OCI-LY7 (cell line): ENCODE data around the gene DBI.

Experiments used
- CTCF ChIP-seq: fragments of 200-600 bp; sonication (generic); conservative IDR thresholded peaks from 2 replicates; pipeline ENCODE4 v1.5.1; 2014; ENCODE audit warnings: mild to moderate bottlenecking, antibody characterized with exemption, low read length, moderate library complexity, mixed read lengths
- EZH2phosphoT487 ChIP-seq: fragments of 200-600 bp; sonication (generic); IDR thresholded peaks from 2 replicates; pipeline ENCODE4 v1.6.1; 2018; ENCODE audit warnings: low read depth, borderline replicate concordance, mild to moderate bottlenecking, mixed run types, antibody characterized with exemption, low read length, moderate library complexity, mixed read lengths

- TF ChIP-seq CTCF: no peak
- no peak for TF ChIP-seq EZH2phosphoT487
Measured at GRCh38 chr2:119332953-119333352, 33.8 kb upstream of the DBI start.
